DOHH2 (cell line): ENCODE measurements around the gene BRSK2.

ENCODE experiments used
- H3F3A ChIP-seq: fragments of 200-600 bp; sonication (generic), shearing (Covaris generic); 2 replicates; pipeline ENCODE4 v1.6.0; 2016; ENCODE audit warnings: antibody characterized with exemption, mild to moderate bottlenecking; ENCODE audit not compliant: control insufficient read depth, insufficient read depth
- H3K27ac ChIP-seq: fragments of 200-600 bp; sonication (generic); 2 replicates; pipeline ENCODE4 v1.5.1; 2014; ENCODE audit warnings: low read depth, mild to moderate bottlenecking, low read length, moderate library complexity
- H3K27me3 ChIP-seq: fragments of 200-600 bp; sonication (generic); 2 replicates; pipeline ENCODE4 v1.6.1; 2014; ENCODE audit warnings: mild to moderate bottlenecking, low read length, mixed read lengths; ENCODE audit not compliant: control insufficient read depth
- H3K36me3 ChIP-seq: fragments of 200-600 bp; sonication (generic); 2 replicates; pipeline ENCODE4 v1.6.1; 2014; ENCODE audit warnings: mild to moderate bottlenecking, low read length, moderate library complexity, mixed read lengths; ENCODE audit not compliant: control insufficient read depth
- H3K4me1 ChIP-seq: fragments of 200-600 bp; sonication (generic); 2 replicates; pipeline ENCODE4 v1.6.1; 2014; ENCODE audit warnings: mild to moderate bottlenecking, low read length, mixed read lengths; ENCODE audit not compliant: control insufficient read depth
- H3K4me2 ChIP-seq: fragments of 200-600 bp; sonication (generic); 2 replicates; pipeline ENCODE4 v1.6.0; 2014; ENCODE audit warnings: mild to moderate bottlenecking, low read length, moderate library complexity
- H3K4me3 ChIP-seq: fragments of 200-600 bp; sonication (generic); 2 replicates; pipeline ENCODE4 v1.5.1; 2014; ENCODE audit warnings: mild to moderate bottlenecking, low read length, mixed read lengths
- H3K79me2 ChIP-seq: fragments of 200-600 bp; sonication (generic); 2 replicates; pipeline ENCODE4 v1.6.1; 2014; ENCODE audit warnings: mild to moderate bottlenecking, low read length, mixed read lengths; ENCODE audit not compliant: control insufficient read depth
- H3K9me2 ChIP-seq: fragments of 200-600 bp; sonication (generic); replicated peaks from 2 replicates; pipeline ENCODE4 v1.6.1; 2014; ENCODE audit warnings: mild to moderate bottlenecking, low read length, mixed read lengths; ENCODE audit not compliant: control insufficient read depth
- H3K9me3 ChIP-seq: fragments of 200-600 bp; sonication (generic); 2 replicates; pipeline ENCODE4 v1.6.1; 2014; ENCODE audit warnings: antibody characterized with exemption, low read length, mixed read lengths; ENCODE audit not compliant: control insufficient read depth, insufficient read depth
- H4K20me1 ChIP-seq: fragments of 200-600 bp; sonication (generic); 2 replicates; pipeline ENCODE4 v1.6.0; 2014; ENCODE audit warnings: low read depth, mild to moderate bottlenecking, antibody characterized with exemption, low read length, moderate library complexity; ENCODE audit not compliant: control insufficient read depth, insufficient read depth
- EZH2phosphoT487 ChIP-seq: fragments of 200-600 bp; sonication (generic); IDR thresholded peaks from 2 replicates; pipeline ENCODE4 v1.6.1; 2017; ENCODE audit warnings: borderline replicate concordance, mild to moderate bottlenecking, antibody characterized with exemption, low read length, moderate library complexity, mixed read lengths
- TF ChIP-seq, protein P1 (sequence below): fragments of 200-600 bp; sonication (generic); IDR thresholded peaks from one replicate; pipeline ENCODE4 v1.5.1; 2014; ENCODE audit warnings: antibody characterized with exemption, mild to moderate bottlenecking, low read depth, low read length; ENCODE audit not compliant: poor library complexity, severe bottlenecking

The BRSK2 gene

DNA sequence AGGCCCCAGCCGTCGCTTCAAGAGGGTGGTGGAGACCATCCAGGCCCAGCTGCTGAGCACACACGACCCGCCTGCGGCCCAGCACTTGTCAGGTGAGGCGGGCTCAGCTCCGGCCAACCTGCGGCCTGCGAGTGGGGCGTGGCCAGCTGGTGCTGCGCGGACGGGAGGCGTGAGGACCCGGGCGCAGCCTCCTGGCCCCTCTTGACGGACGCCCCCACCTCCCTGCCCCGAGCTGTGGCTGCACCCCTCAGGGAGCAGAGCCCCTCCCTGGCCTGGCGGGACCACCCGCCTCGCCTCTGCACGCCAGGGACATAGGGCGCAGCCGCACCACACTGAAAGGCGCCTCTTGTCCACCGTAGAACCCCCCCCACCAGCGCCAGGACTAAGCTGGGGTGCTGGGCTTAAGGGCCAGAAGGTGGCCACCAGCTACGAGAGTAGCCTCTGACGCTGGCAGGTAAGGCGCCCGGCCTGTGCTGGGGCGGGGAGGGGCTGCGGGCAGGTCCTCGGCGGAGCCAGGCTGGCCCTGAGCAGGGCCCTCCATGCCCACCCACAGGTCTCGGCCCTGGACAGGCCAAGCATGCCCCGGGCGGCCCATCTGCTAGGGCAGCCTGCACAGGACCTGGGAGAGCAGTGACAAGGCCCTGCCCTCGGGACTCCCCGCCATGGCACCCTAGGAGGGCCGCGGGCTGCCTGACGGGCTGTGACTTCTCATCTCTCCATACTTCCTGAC is 67.0 kb downstream of the BRSK2 start:
- H3K4me3 ChIP-seq, result no peak overlapping the region
- H3K27me3 ChIP-seq, result no peaks in the 10 kb centered on the region
- H3K79me2 ChIP-seq, result no peaks in the 10 kb centered on the region
- no peaks in the 10 kb centered on the region for H3K9me3 ChIP-seq
- no peak for TF ChIP-seq EZH2phosphoT487
- H4K20me1 ChIP-seq, result no peaks in the 10 kb centered on the region
- no peak overlapping the region for H3K27ac ChIP-seq
- H3K9me2 ChIP-seq, result no peaks in the 10 kb centered on the region
- no peaks in the 10 kb centered on the region for H3F3A ChIP-seq
- H3K4me1 ChIP-seq, result no peaks in the 10 kb centered on the region
- H3K4me2 ChIP-seq, result no peak overlapping the region
- H3K36me3 ChIP-seq, result no peaks in the 10 kb centered on the region

DNA sequence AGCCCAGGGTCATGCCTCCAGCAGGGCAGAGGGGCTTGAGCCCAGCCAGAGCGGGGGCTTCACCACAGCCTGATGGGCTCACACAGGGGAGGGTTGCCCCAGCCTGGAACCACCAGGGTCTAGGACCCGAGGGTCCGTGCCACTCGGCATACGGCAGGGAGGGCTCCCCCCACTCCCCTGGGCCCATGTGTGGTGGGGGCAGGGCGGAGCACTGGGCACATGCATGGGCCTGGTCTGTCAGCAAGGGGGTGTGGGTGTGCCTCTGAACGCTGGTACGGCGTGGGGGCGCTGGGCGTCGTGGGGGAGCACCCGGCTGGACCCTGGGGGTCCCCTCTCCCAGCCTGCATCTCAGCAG is 67.6 kb downstream of the BRSK2 start:
- Histone ChIP-seq H3K9me3 (no peaks in the 10 kb centered on the region), H3K4me2 (no peak overlapping the region), H3K27me3 (no peaks in the 10 kb centered on the region), H4K20me1 (no peaks in the 10 kb centered on the region), H3K9me2 (no peaks in the 10 kb centered on the region), H3K4me3 (no peak overlapping the region), H3F3A (no peaks in the 10 kb centered on the region), H3K27ac (no peak overlapping the region), H3K36me3 (no peaks in the 10 kb centered on the region), H3K4me1 (no peaks in the 10 kb centered on the region), H3K79me2 (no peaks in the 10 kb centered on the region)
- TF ChIP-seq, protein P1, sequence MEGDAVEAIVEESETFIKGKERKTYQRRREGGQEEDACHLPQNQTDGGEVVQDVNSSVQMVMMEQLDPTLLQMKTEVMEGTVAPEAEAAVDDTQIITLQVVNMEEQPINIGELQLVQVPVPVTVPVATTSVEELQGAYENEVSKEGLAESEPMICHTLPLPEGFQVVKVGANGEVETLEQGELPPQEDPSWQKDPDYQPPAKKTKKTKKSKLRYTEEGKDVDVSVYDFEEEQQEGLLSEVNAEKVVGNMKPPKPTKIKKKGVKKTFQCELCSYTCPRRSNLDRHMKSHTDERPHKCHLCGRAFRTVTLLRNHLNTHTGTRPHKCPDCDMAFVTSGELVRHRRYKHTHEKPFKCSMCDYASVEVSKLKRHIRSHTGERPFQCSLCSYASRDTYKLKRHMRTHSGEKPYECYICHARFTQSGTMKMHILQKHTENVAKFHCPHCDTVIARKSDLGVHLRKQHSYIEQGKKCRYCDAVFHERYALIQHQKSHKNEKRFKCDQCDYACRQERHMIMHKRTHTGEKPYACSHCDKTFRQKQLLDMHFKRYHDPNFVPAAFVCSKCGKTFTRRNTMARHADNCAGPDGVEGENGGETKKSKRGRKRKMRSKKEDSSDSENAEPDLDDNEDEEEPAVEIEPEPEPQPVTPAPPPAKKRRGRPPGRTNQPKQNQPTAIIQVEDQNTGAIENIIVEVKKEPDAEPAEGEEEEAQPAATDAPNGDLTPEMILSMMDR, result no peak
- TF ChIP-seq EZH2phosphoT487, result no peak

DNA sequence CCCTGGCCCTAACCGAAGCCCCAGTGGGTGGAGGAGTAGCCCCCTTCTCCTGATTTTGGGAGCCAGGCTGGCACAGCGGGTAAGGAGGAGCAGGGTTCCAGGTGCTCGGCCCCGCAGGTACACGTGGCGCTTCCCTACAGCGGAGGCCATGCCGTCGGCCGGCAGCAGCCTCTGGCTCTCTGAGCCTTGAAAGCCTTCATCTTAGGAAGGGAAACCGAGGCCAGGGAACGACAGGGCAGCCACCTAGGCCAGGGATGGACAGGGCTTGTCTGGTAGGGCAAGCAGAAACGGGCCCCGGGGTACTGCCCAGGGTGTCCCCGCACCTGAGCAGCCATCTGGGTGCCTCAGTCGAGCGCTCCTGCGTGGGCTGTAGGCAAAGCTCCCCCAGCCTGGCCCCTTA is 68.1 kb downstream of the BRSK2 start:
- Histone ChIP-seq H4K20me1 (no peaks in the 10 kb centered on the region), H3K36me3 (no peaks in the 10 kb centered on the region)

More for the DNA sequence above, 68.1 kb downstream of the BRSK2 start:
- Histone ChIP-seq H3K9me3 (no peaks in the 10 kb centered on the region), H3K27me3 (no peaks in the 10 kb centered on the region), H3K4me1 (no peaks in the 10 kb centered on the region), H3K79me2 (no peaks in the 10 kb centered on the region), H3K27ac (no peak overlapping the region), H3K4me2 (no peak overlapping the region), H3K9me2 (no peaks in the 10 kb centered on the region), H3K4me3 (no peak overlapping the region), H3F3A (no peaks in the 10 kb centered on the region)
- TF ChIP-seq, protein P1, result no peak
- no peak for TF ChIP-seq EZH2phosphoT487
